PFSK-1 (cell line): ENCODE measurements around the gene SH3RF1.

Source experiments
- FOXP2 ChIP-seq: optimal IDR thresholded peaks from 2 replicates; pipeline ENCODE3; 2011; ENCODE audit warnings: borderline replicate concordance, control low read depth, inconsistent platforms; ENCODE audit not compliant: insufficient read depth; ENCODE audit errors: extremely low read length, extremely low read depth
- POLR2AphosphoS5 ChIP-seq: IDR thresholded peaks from 2 replicates; pipeline ENCODE4 v1.6.1; 2012; ENCODE audit warnings: low read depth, mild to moderate bottlenecking, control low read depth, low read length, moderate library complexity
- TAF1 ChIP-seq: IDR thresholded peaks from 2 replicates; pipeline ENCODE4 v1.6.1; 2012; ENCODE audit warnings: low read length, control low read depth, borderline replicate concordance; ENCODE audit not compliant: insufficient read depth
- TF ChIP-seq, protein P1 (sequence below), 2 experiments: IDR thresholded peaks; 2 replicates each; pipeline versions ENCODE4 v1.6.1 to v1.8.0; 2011 to 2012; ENCODE audit warnings: low read depth in 2 of 2, low read length in 2 of 2, control low read depth in 1 of 2, inconsistent platforms in 1 of 2, mild to moderate bottlenecking in 1 of 2, moderate library complexity in 1 of 2; ENCODE audit not compliant: insufficient read depth in 1 of 2

DNA sequence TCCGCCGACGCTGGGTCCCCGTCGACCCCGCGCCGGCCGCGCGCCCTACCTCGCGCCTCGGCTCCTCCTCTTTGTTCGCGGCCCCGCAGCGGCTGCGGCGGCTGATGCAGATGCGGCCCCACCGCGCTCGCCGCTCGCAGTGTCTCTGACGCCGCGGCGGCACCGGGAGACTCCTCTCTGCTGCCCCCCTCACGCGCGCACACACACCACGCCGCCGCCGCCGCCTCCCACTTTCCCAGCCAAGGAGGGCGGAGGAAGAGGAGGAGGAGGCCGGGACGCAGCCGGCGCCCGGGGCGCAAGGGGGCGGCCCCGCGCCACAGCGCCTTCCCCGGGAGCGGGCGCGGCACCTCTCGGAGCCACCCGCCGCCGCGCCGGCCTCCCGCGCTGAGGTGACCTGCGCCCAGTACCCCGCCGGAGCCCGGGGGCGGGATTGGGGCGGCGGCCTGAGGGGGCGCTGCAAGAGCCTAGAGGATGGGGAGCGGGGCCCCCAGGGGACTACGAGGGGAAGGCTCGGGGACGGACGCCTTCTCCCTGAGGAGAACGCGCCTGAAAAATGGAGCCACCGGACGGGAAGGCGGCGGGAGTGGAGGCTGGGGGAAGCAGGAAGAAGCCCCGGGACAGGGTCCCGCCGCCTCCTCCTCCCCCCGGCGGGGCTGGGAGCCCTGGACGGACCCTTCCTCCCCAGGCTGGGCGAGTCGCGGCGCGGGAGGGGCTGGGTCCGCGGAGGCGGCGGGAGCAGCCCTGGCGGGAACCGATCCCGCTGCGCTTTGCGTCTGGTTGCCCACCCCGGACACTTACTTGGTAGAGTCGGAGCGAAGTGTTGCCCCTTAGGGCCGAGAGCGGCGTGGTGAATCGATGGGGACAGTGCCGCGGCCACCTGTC, at the start of gene SH3RF1:
- TF ChIP-seq FOXP2 (peak; percentile 30), POLR2AphosphoS5 (no peak), TAF1 (no peak)
- TF ChIP-seq, protein P1, sequence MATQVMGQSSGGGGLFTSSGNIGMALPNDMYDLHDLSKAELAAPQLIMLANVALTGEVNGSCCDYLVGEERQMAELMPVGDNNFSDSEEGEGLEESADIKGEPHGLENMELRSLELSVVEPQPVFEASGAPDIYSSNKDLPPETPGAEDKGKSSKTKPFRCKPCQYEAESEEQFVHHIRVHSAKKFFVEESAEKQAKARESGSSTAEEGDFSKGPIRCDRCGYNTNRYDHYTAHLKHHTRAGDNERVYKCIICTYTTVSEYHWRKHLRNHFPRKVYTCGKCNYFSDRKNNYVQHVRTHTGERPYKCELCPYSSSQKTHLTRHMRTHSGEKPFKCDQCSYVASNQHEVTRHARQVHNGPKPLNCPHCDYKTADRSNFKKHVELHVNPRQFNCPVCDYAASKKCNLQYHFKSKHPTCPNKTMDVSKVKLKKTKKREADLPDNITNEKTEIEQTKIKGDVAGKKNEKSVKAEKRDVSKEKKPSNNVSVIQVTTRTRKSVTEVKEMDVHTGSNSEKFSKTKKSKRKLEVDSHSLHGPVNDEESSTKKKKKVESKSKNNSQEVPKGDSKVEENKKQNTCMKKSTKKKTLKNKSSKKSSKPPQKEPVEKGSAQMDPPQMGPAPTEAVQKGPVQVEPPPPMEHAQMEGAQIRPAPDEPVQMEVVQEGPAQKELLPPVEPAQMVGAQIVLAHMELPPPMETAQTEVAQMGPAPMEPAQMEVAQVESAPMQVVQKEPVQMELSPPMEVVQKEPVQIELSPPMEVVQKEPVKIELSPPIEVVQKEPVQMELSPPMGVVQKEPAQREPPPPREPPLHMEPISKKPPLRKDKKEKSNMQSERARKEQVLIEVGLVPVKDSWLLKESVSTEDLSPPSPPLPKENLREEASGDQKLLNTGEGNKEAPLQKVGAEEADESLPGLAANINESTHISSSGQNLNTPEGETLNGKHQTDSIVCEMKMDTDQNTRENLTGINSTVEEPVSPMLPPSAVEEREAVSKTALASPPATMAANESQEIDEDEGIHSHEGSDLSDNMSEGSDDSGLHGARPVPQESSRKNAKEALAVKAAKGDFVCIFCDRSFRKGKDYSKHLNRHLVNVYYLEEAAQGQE (IDR thresholded peaks at IDR 0.05; ENCODE audit: insufficient read depth in 1 of 2, low read depth in 2 of 2, low read length in 2 of 2): no peak
